Measurements from ENCODE around the gene UBE2I.
A peak's percentile ranks its signal among the peaks of the same experiment; 100 is the strongest.

Gene UBE2I

GRCh38 chr16:1355591-1355990 is 46.2 kb downstream of the UBE2I start:
- TF ChIP-seq CTCF (IDR thresholded peaks at IDR 0.05; ENCODE audit: control insufficient read depth, extremely low read depth, insufficient read depth), result no peak
- no peak overlapping the region for H3K4me3 ChIP-seq (ENCODE audit: low read depth, low read length)
- no peak for DNase-seq (ENCODE audit: low read depth)

- TF ChIP-seq CTCF (IDR thresholded peaks at IDR 0.05; ENCODE audit: control insufficient read depth, extremely low read depth, insufficient read depth), result no peak
- no peak for DNase-seq (ENCODE audit: low read depth)
- H3K4me3 ChIP-seq (ENCODE audit: low read depth, low read length), result no peak overlapping the region
These were observed 46.8 kb downstream of the UBE2I start for GRCh38 chr16:1356061-1356900.

- no peak overlapping the region for H3K4me3 ChIP-seq (ENCODE audit: low read depth, low read length)
- DNase-seq (ENCODE audit: low read depth), result no peak
- no peak for TF ChIP-seq CTCF (IDR thresholded peaks at IDR 0.05; ENCODE audit: control insufficient read depth, extremely low read depth, insufficient read depth)
These were observed 48.6 kb downstream of the UBE2I start for GRCh38 chr16:1357906-1358566.

GRCh38 chr16:1361685-1362360 is 52.4 kb downstream of the UBE2I start:
- TF ChIP-seq CTCF (IDR thresholded peaks at IDR 0.05; ENCODE audit: control insufficient read depth, extremely low read depth, insufficient read depth), result no peak
- no peak overlapping the region for H3K4me3 ChIP-seq (ENCODE audit: low read depth, low read length)
- no peak for DNase-seq (ENCODE audit: low read depth)

GRCh38 chr16:1362807-1363206 is 53.4 kb downstream of the UBE2I start:
- no peak for TF ChIP-seq CTCF (IDR thresholded peaks at IDR 0.05; ENCODE audit: control insufficient read depth, extremely low read depth, insufficient read depth)
- DNase-seq (ENCODE audit: low read depth), result no peak
- H3K4me3 ChIP-seq (ENCODE audit: low read depth, low read length), result no peak overlapping the region

- H3K4me3 ChIP-seq (ENCODE audit: low read depth, low read length), result no peak overlapping the region
- no peak for DNase-seq (ENCODE audit: low read depth)
- TF ChIP-seq CTCF (IDR thresholded peaks at IDR 0.05; ENCODE audit: control insufficient read depth, extremely low read depth, insufficient read depth), result peak; percentile 93
These were observed 54.1 kb downstream of the UBE2I start for GRCh38 chr16:1363501-1364041.

Data from LNCaP clone FGC (cell line).